Keratinocyte (primary cell): ENCODE results near the gene CELSR1.

Experiments used
- CTCF ChIP-seq, 3 experiments: IDR thresholded peaks in 1 of 3; conservative IDR thresholded peaks in 1 of 3; optimal IDR thresholded peaks in 1 of 3; 2 replicates in 2 of 3; 3 replicates in 1 of 3; pipeline versions ENCODE3 to v1.5.1; 2011; ENCODE audit warnings: low read length in 3 of 3, mild to moderate bottlenecking in 3 of 3, moderate library complexity in 2 of 3, control low read depth in 1 of 3, inconsistent platforms in 1 of 3; ENCODE audit not compliant: insufficient read depth in 2 of 3; ENCODE audit errors: extremely low read depth in 1 of 3
- EZH2 ChIP-seq: IDR thresholded peaks from one replicate; pipeline ENCODE4 v1.6.1; 2012; ENCODE audit warnings: inconsistent platforms, mild to moderate bottlenecking, low read length, moderate library complexity

- no peak for TF ChIP-seq CTCF (optimal IDR thresholded peaks at IDR 0.05 in 1 of 3, IDR thresholded peaks at IDR 0.05 in 1 of 3, conservative IDR thresholded peaks at IDR 0.05 in 1 of 3; ENCODE audit: extremely low read depth in 1 of 3, insufficient read depth in 2 of 3, low read length in 3 of 3)
- no peak for TF ChIP-seq EZH2
Measured at GRCh38 chr22:46465345-46465720, 72.1 kb downstream of the CELSR1 start.
